22Rv1 (cell line): ENCODE data around the gene PITPNB.

Experiments used
- ZFX ChIP-seq: fragments of 450-650 bp; IDR thresholded peaks from 2 replicates; pipeline ENCODE4 v1.6.1; 2017; ENCODE audit warnings: antibody characterized with exemption, borderline replicate concordance
- TF ChIP-seq, protein P1 (sequence below): fragments of 450-650 bp; IDR thresholded peaks from 2 replicates; pipeline ENCODE4 v1.5.1; 2017; ENCODE audit warnings: mild to moderate bottlenecking

GRCh38 chr22:27810609-27811151, 108.4 kb downstream of the PITPNB start:
- TF ChIP-seq, protein P1, sequence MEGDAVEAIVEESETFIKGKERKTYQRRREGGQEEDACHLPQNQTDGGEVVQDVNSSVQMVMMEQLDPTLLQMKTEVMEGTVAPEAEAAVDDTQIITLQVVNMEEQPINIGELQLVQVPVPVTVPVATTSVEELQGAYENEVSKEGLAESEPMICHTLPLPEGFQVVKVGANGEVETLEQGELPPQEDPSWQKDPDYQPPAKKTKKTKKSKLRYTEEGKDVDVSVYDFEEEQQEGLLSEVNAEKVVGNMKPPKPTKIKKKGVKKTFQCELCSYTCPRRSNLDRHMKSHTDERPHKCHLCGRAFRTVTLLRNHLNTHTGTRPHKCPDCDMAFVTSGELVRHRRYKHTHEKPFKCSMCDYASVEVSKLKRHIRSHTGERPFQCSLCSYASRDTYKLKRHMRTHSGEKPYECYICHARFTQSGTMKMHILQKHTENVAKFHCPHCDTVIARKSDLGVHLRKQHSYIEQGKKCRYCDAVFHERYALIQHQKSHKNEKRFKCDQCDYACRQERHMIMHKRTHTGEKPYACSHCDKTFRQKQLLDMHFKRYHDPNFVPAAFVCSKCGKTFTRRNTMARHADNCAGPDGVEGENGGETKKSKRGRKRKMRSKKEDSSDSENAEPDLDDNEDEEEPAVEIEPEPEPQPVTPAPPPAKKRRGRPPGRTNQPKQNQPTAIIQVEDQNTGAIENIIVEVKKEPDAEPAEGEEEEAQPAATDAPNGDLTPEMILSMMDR, result no peak
- TF ChIP-seq ZFX, result no peak
